ENCODE measurements around the gene RAB11FIP4.

- TF ChIP-seq CTCF (IDR thresholded peaks at IDR 0.05) (no peak), EZH2 (IDR thresholded peaks at IDR 0.05) (no peak)
These were observed 188.8 kb downstream of the RAB11FIP4 start for GRCh38 chr17:31580316-31580705.

All from neural progenitor cell (in vitro differentiated cells).